Esophagus muscularis mucosa (tissue), 3 donors: ENCODE measurements around the gene EMD.

Experiments used
- CTCF ChIP-seq, 3 experiments: fragments of 200-600 bp in 2 of 3; fragments of 450-650 bp in 1 of 3; sonication (generic) in 2 of 3; IDR thresholded peaks; one replicate each; pipeline ENCODE4 v1.5.1; 2017 to 2019; ENCODE audit warnings: antibody characterized with exemption in 3 of 3, mild to moderate bottlenecking in 2 of 3, moderate library complexity in 1 of 3
- POLR2A ChIP-seq: fragments of 450-650 bp; IDR thresholded peaks from one replicate; pipeline ENCODE4 v1.6.1; 2017; ENCODE audit warnings: antibody characterized with exemption, moderate library complexity, mild to moderate bottlenecking, low read depth
- POLR2AphosphoS5 ChIP-seq, 2 donors: sonication (generic); formaldehyde crosslinking; IDR thresholded peaks; one replicate each; pipeline ENCODE4 v1.6.1; 2017; ENCODE audit warnings: antibody characterized with exemption in 2 of 2

DNA sequence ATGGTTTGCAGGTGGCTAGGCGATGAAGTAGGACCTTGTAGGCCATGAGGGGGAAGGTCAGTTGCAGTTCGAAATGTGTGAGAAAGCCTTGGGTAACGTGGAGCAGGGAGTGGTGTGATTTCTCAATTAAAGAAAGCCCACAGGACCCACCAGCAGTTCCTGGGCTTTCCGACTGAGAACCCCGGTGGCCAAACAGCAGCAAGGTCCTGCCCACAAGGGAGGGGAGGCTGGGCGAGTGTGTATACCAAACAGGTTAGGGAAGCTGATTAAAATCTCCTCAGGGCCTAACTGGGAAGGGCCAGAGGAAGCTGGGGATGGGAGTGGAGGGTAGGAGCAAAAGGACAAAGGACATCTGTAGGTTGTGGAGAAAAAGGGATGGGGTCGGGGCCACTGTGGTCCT is 51.8 kb downstream of the EMD start:
- TF ChIP-seq POLR2AphosphoS5 (IDR thresholded peaks at IDR 0.05) (no peak), CTCF (IDR thresholded peaks at IDR 0.05) (no peak), POLR2A (no peak)
